Upper lobe of left lung (tissue), 6 donors: ENCODE data around the gene MUC7. TPM values are rescaled to one million over a fixed set of nuclear protein-coding genes. Genes with fewer than 3 reads are reported as not detected.
"Not testable (repeated sequence)": the region's sequence is repeated elsewhere in the genome, so short reads cannot be mapped to it uniquely, and the experiment has no call there.

Source experiments
- ATAC-seq, 2 donors: fragments of 200-7000 bp; cut with Tn5 transposase; one replicate each; pipeline ENCODE4 v1.9.1; 2022; ENCODE audit warnings: mild to moderate bottlenecking in 2 of 2, moderate library complexity in 2 of 2; ENCODE audit not compliant: low FRiP score in 2 of 2
- DNase-seq, 2 donors: peaks; one replicate each; pipeline ENCODE4 v3.0.0-alpha.2; 2019 to 2020
- H3K27ac ChIP-seq, 4 donors: fragments of 200-600 bp; sonication (generic); one replicate each; pipeline ENCODE4 v1.5.1; 2016 to 2019
- H3K27me3 ChIP-seq, 4 donors: fragments of 200-600 bp; sonication (generic); one replicate each; pipeline ENCODE4 v1.5.1; 2017 to 2019
- H3K36me3 ChIP-seq, 4 donors: fragments of 200-600 bp; sonication (generic); one replicate each; pipeline ENCODE4 v1.5.1; 2016 to 2019
- H3K4me1 ChIP-seq, 4 donors: fragments of 200-600 bp; sonication (generic); one replicate each; pipeline ENCODE4 v1.5.1; 2018 to 2019
- H3K4me3 ChIP-seq, 4 donors: fragments of 200-600 bp; sonication (generic); one replicate each; pipeline ENCODE4 v1.5.1; 2017 to 2019; ENCODE audit warnings: mild to moderate bottlenecking in 2 of 4, moderate library complexity in 1 of 4
- H3K9me3 ChIP-seq, 4 donors: fragments of 200-600 bp; sonication (generic); one replicate each; pipeline ENCODE4 v1.5.1; 2018 to 2019
- EP300 ChIP-seq, 4 donors: sonication (generic); formaldehyde crosslinking; IDR thresholded peaks; one replicate each; pipeline ENCODE4 v1.5.1; 2017; ENCODE audit warnings: antibody characterized with exemption in 4 of 4, control low read depth in 2 of 4
- POLR2A ChIP-seq, 4 donors: fragments of 450-650 bp; IDR thresholded peaks; one replicate each; pipeline ENCODE4 v1.5.1; 2016 to 2017; ENCODE audit warnings: antibody characterized with exemption in 4 of 4, mild to moderate bottlenecking in 2 of 4
- POLR2AphosphoS5 ChIP-seq, 2 donors: sonication (generic); formaldehyde crosslinking; IDR thresholded peaks; one replicate each; pipeline ENCODE4 v1.5.1; 2017; ENCODE audit warnings: antibody characterized with exemption in 2 of 2
- WGBS, 2 donors: methylation state at CpG; one replicate each; pipeline ENCODE4 v1.1.5; 2017 to 2018; 5-methylcytosine and 5-hydroxymethylcytosine counted together
- total RNA-seq, 6 donors: library from RNA; depleted of rRNA in 4 of 6; stranded (reverse); fragments of >200 nt in 4 of 6; gene quantifications; one replicate each; pipeline versions ENCODE4 v1.1.0 to v1.2.1, GENCODE V29; 2016 to 2021
- TF ChIP-seq, protein P1 (sequence below), 6 experiments: fragments of 450-650 bp in 4 of 6; fragments of 200-600 bp in 2 of 6; sonication (generic) in 2 of 6; IDR thresholded peaks; one replicate each; pipeline ENCODE4 v1.5.1; 2016 to 2019; ENCODE audit warnings: antibody characterized with exemption in 6 of 6
- donor health status: DM: no; HTN: no; CAD: no; lungs with moderate emphysema.
- donor health status: DM: no; HTN: yes; CAD: no; lungs with severe emphysema.

MUC7 gene
- total RNA-seq, 6 donors from 2014 or later: not detected

DNA sequence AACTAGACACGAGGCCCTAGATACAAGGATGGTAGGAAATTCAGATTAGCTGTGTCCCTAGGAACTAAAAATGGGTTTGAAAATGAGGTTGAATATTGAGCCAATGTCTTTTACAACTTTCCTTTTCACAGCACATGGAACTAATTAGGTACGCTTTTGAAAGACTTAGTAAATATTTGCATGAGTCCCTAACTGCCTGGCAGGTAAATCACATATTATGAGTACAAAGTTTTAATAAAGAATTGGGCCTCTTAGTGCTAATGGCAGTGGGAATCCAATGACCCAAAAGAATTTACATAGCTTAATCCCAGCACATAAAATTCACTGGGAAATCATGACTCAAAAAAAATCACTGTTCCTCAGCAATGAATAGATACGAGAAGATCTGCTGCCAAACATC is 16.8 kb downstream of the MUC7 start:
- H3K4me1 ChIP-seq: no peaks in the 10 kb centered on the region
- H3K36me3 ChIP-seq: no peaks in the 10 kb centered on the region
- TF ChIP-seq EP300 (IDR thresholded peaks at IDR 0.05) (no peak), POLR2AphosphoS5 (IDR thresholded peaks at IDR 0.05) (no peak), POLR2A (IDR thresholded peaks at IDR 0.05) (no peak)
- TF ChIP-seq, protein P1, sequence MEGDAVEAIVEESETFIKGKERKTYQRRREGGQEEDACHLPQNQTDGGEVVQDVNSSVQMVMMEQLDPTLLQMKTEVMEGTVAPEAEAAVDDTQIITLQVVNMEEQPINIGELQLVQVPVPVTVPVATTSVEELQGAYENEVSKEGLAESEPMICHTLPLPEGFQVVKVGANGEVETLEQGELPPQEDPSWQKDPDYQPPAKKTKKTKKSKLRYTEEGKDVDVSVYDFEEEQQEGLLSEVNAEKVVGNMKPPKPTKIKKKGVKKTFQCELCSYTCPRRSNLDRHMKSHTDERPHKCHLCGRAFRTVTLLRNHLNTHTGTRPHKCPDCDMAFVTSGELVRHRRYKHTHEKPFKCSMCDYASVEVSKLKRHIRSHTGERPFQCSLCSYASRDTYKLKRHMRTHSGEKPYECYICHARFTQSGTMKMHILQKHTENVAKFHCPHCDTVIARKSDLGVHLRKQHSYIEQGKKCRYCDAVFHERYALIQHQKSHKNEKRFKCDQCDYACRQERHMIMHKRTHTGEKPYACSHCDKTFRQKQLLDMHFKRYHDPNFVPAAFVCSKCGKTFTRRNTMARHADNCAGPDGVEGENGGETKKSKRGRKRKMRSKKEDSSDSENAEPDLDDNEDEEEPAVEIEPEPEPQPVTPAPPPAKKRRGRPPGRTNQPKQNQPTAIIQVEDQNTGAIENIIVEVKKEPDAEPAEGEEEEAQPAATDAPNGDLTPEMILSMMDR (IDR thresholded peaks at IDR 0.05): no peak
- no peaks in the 10 kb centered on the region for H3K27me3 ChIP-seq
- no peak overlapping the region for H3K27ac ChIP-seq
- no peak overlapping the region for H3K4me3 ChIP-seq
- WGBS, 2 donors: 66 to 88% methylated on average over 3 of the region's 3 CpGs
- no peaks in the 10 kb centered on the region for H3K9me3 ChIP-seq
- no peak for ATAC-seq
- DNase-seq: no peak

DNA sequence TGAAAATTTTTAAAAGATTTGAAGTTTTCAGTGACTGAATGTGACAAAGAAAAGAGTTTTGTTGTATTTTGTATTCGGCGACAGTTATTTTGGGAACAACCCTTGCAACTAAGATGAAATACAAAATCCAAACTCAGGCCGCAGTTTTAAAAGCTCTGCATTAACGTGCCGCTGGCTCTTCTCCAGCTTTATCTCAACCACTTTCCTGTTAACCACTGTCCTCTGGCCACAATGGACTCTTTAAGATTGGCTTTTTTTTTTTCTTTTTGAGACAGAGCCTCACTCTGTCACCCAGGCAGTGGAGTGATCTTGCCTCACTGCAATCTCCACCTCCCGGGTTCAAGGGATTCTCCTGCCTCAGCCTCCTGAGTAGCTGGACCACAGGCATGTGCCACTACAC is 24.2 kb downstream of the MUC7 start:
- ATAC-seq: no peak
- H3K27me3 ChIP-seq: no peaks in the 10 kb centered on the region
- H3K4me1 ChIP-seq: no peaks in the 10 kb centered on the region
- no peaks in the 10 kb centered on the region for H3K9me3 ChIP-seq
- no peak overlapping the region for H3K27ac ChIP-seq
- no peaks in the 10 kb centered on the region for H3K36me3 ChIP-seq
- WGBS, 2 donors: 75 to 79% methylated on average over 6 of the region's 6 CpGs
- DNase-seq: no peak
- no peak overlapping the region for H3K4me3 ChIP-seq
- no peak for TF ChIP-seq POLR2A (IDR thresholded peaks at IDR 0.05)

DNA sequence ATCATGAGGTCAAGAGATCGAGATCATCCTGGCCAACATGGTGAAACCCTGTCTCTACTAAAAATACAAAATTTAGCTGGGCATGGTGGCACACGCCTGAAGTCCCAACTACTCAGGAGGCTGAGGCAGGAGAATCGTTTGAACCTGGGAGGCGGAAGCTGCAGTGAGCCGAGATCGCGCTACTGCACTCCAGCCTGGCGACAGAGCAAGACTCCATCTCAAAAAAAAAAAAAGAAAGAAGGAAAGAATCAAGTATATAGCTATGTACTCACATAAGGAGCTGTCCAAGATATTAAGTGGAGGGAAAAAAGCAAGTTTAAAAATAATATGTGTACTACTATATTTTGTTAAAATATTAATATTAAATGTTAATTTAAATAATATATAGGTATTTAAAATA is 29.8 kb downstream of the MUC7 start:
- H3K27me3 ChIP-seq, H3K36me3 ChIP-seq, H3K27ac ChIP-seq, DNase-seq, H3K9me3 ChIP-seq, H3K4me1 ChIP-seq, ATAC-seq, H3K4me3 ChIP-seq: not testable (repeated sequence)
- 81 to 93% methylated on average over 8 of the region's 8 CpGs for WGBS, 2 donors

DNA sequence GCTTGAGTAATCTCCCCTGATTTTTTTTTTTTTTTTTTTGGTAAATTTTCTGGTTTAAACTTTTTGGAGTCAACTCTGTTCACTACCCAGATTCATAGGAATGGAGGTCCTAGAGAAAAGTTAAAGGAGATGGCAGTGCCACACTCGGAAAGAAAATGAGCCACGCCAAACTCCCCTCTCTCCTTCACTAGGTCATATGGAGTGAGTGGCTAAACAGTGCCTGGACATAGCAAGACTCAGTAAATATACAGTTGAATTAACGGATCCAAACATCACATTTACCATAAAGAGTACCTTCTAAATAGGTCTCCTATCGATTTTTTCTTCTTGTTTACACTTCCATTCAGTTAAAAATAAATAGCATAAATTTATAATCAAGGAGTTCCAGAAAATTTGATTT is 32.7 kb downstream of the MUC7 start:
- DNase-seq (no peak), ATAC-seq (no peak)
- Histone ChIP-seq H3K27me3 (no peaks in the 10 kb centered on the region), H3K4me3 (no peak overlapping the region), H3K27ac (no peak overlapping the region), H3K4me1 (peaks cover 0 to 3% (median 0%) of the 10 kb centered on the region in 4 donors), H3K9me3 (no peaks in the 10 kb centered on the region), H3K36me3 (no peaks in the 10 kb centered on the region)
- 43 to 49% methylated on average over 4 of the region's 4 CpGs for WGBS, 2 donors
- TF ChIP-seq POLR2AphosphoS5 (IDR thresholded peaks at IDR 0.05): no peak
- no peak for TF ChIP-seq POLR2A (IDR thresholded peaks at IDR 0.05)
- TF ChIP-seq EP300 (IDR thresholded peaks at IDR 0.05): no peak
- TF ChIP-seq, protein P1 (IDR thresholded peaks at IDR 0.05): no peak

DNA sequence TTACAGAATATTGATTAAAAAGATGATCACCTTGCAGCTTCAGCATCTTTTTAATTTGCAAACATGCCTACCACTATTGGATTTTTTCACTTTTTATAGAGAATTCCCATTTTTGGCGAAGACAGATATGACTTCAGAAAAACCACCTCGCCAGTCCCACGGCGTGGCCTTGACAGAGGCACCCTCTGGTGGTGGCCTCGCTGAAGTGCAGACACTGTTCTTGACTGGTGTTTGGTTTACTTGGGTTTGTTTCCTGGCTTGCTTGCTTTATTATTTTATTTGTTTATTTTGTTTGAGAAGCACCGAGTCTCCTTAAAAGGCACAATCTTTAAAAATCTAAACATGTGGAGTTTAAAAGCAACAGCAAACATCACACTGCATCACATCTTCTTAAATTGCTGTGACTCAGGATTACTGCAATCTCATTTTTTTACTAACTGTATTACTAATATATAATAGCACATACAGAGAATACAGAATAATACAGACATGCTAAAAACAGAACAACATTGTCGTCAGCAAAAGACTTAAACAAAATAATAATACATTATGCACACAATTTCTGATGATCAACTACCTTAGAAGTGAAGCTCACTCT is 33.3 kb downstream of the MUC7 start:
- no peaks in the 10 kb centered on the region for H3K9me3 ChIP-seq
- H3K27me3 ChIP-seq: no peaks in the 10 kb centered on the region
- 4 to 5% methylated on average over 7 of the region's 7 CpGs for WGBS, 2 donors
- H3K4me1 ChIP-seq: peaks cover 0 to 3% (median 0%) of the 10 kb centered on the region in 4 donors
- DNase-seq (peak in 1 of 2 donors; percentile 36), ATAC-seq (peak in 1 of 2 donors; percentile 83)
- no peaks in the 10 kb centered on the region for H3K36me3 ChIP-seq
- no peak overlapping the region for H3K27ac ChIP-seq
- H3K4me3 ChIP-seq: no peak overlapping the region
- TF ChIP-seq POLR2A (IDR thresholded peaks at IDR 0.05): no peak
- TF ChIP-seq POLR2AphosphoS5 (IDR thresholded peaks at IDR 0.05): no peak
- TF ChIP-seq, protein P1 (IDR thresholded peaks at IDR 0.05): peak; percentile 36 to 78 (median 71)
- TF ChIP-seq EP300 (IDR thresholded peaks at IDR 0.05): no peak

DNA sequence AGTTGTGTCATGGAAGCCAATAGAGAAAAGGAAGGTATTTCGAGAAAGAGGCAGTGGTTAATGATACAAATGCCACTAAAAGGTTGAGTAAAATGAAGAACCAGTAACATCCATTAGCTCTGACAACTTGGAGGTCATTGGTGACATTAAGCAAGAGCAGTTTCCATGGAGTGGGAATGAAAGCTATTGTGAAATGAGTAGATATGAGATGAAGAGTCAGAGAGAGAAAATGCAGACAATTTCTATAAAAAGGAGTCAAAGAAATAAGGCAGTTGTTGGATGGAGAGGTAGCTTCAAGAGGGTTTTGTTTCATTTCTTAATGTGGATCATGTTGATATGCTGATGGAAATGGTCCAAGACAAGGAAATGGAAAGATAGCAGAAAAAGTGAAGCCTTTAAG is 36.8 kb downstream of the MUC7 start:
- WGBS, 2 donors: 38 to 40% methylated on average over 1 of the region's 1 CpG
- H3K36me3 ChIP-seq: no peaks in the 10 kb centered on the region
- TF ChIP-seq POLR2A (IDR thresholded peaks at IDR 0.05) (no peak), POLR2AphosphoS5 (IDR thresholded peaks at IDR 0.05) (no peak), EP300 (IDR thresholded peaks at IDR 0.05) (no peak)
- TF ChIP-seq, protein P1 (IDR thresholded peaks at IDR 0.05): no peak
- H3K9me3 ChIP-seq: no peaks in the 10 kb centered on the region
- DNase-seq: no peak
- no peak overlapping the region for H3K4me3 ChIP-seq
- H3K27ac ChIP-seq: no peak overlapping the region
- H3K27me3 ChIP-seq: no peaks in the 10 kb centered on the region
- no peak for ATAC-seq
- peaks cover 0 to 3% (median 0%) of the 10 kb centered on the region in 4 donors for H3K4me1 ChIP-seq
